ENCODE data around the gene TIMM23. TPM values are rescaled to one million over a fixed set of nuclear protein-coding genes. Genes with fewer than 3 reads are reported as not detected.
A peak's percentile ranks its signal among the peaks of the same experiment; 100 is the strongest.

TIMM23 gene
- total RNA-seq, 1 donor from 2014 or later = 52.0 TPM

GRCh38 chr10:46028584-46029460, 56.5 kb downstream of the TIMM23 start:
- Mint-ChIP-seq H3K4me1 (peaks cover 28% of the 10 kb centered on the region), H3K9me3 (no peaks in the 10 kb centered on the region), H3K4me3 (peak overlapping the region; percentile 92), H3K36me3 (no peaks in the 10 kb centered on the region), H3K27me3 (ENCODE audit: low read depth) (no peaks in the 10 kb centered on the region), H3K27ac (peak overlapping the region; percentile 95)
- TF ChIP-seq, protein P1, sequence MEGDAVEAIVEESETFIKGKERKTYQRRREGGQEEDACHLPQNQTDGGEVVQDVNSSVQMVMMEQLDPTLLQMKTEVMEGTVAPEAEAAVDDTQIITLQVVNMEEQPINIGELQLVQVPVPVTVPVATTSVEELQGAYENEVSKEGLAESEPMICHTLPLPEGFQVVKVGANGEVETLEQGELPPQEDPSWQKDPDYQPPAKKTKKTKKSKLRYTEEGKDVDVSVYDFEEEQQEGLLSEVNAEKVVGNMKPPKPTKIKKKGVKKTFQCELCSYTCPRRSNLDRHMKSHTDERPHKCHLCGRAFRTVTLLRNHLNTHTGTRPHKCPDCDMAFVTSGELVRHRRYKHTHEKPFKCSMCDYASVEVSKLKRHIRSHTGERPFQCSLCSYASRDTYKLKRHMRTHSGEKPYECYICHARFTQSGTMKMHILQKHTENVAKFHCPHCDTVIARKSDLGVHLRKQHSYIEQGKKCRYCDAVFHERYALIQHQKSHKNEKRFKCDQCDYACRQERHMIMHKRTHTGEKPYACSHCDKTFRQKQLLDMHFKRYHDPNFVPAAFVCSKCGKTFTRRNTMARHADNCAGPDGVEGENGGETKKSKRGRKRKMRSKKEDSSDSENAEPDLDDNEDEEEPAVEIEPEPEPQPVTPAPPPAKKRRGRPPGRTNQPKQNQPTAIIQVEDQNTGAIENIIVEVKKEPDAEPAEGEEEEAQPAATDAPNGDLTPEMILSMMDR (IDR thresholded peaks at IDR 0.05; ENCODE audit: unreplicated experiment) = peak; percentile 57
- DNase-seq (ENCODE audit: low spot score in 2 of 2, unreplicated experiment in 2 of 2) = no peak

GRCh38 chr10:46029461-46030030, 57.3 kb downstream of the TIMM23 start:
- peak overlapping the region; percentile 95 for H3K27ac Mint-ChIP-seq
- H3K9me3 Mint-ChIP-seq = no peaks in the 10 kb centered on the region
- no peaks in the 10 kb centered on the region for H3K36me3 Mint-ChIP-seq
- DNase-seq (ENCODE audit: low spot score in 2 of 2, unreplicated experiment in 2 of 2) = no peak
- peaks cover 25% of the 10 kb centered on the region for H3K4me1 Mint-ChIP-seq
- H3K4me3 Mint-ChIP-seq = peak overlapping the region; percentile 92
- H3K27me3 Mint-ChIP-seq (ENCODE audit: low read depth) = no peaks in the 10 kb centered on the region
- TF ChIP-seq, protein P1 (IDR thresholded peaks at IDR 0.05; ENCODE audit: unreplicated experiment) = no peak

DNA sequence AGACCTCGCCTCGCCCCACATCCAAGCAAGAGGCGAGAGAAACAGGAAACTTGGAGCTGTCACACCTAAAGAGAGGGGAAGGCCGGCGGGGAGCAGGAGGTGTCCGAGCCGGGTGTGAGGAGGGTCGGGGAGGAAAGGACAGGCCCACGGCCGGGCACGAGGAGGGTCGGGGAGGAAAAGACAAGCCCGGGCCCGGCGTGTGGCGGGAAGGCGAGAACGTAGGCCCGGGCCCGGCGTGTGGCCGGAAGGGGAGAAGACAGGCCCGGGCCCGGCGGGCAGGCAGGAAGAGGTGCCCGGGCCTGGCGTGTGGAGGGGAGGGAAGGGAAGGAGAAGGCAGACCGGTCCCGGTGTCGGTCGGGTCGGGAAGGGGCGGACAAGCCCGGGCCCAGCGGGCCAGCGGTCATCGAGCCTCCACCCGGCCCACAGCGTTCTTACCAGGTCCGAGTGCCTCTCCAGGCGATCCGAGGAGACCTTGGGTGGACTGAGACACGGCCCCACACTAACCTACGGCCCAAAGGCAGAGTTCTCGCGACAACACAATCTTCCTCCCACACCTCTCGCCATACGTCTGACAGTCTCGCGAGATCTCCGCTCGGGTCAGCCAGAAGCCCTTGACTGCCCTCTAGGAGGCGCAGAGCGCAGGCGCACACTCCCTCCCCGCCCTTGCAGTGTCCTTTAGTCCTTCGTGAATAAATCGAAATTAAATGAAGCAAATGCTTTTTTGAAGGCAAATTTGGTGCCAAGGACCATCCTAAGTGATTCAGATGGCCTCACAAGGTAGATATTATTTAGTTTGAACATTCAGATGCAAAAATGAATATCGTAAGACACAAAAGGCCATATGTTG, 58.0 kb downstream of the TIMM23 start, which contains the start of gene NCOA4:
TSS of gene NCOA4 (minus strand) at position 533 of the 847 bp plus-strand sequence. CDS start 13,943 bp downstream, outside the sequence.
- Mint-ChIP-seq H3K27me3 (ENCODE audit: low read depth) (no peaks in the 10 kb centered on the region), H3K4me3 (peak within 1 kb of the TSS; percentile 92), H3K27ac (peak within 1 kb of the TSS; percentile 95), H3K4me1 (peaks cover 22% of the 10 kb centered on the region), H3K9me3 (no peaks in the 10 kb centered on the region), H3K36me3 (no peaks in the 10 kb centered on the region)
- DNase-seq (ENCODE audit: low spot score in 2 of 2, unreplicated experiment in 2 of 2) = peak; percentile 95 to 96
- TF ChIP-seq, protein P1 (IDR thresholded peaks at IDR 0.05; ENCODE audit: unreplicated experiment) = peak; percentile 58

- Mint-ChIP-seq H3K27me3 (ENCODE audit: low read depth) (no peaks in the 10 kb centered on the region), H3K4me3 (peak overlapping the region; percentile 31), H3K27ac (no peak overlapping the region), H3K9me3 (no peaks in the 10 kb centered on the region), H3K36me3 (no peaks in the 10 kb centered on the region), H3K4me1 (peaks cover 20% of the 10 kb centered on the region)
- TF ChIP-seq, protein P1 (IDR thresholded peaks at IDR 0.05; ENCODE audit: unreplicated experiment) = no peak
- no peak for DNase-seq (ENCODE audit: low spot score in 2 of 2, unreplicated experiment in 2 of 2)
These were observed 59.6 kb downstream of the TIMM23 start for GRCh38 chr10:46031648-46032532.

All from mesothelial cell of epicardium (in vitro differentiated cells).